IMR-90 (cell line): ENCODE data around the gene CD164L2. TPM values are rescaled to one million over a fixed set of nuclear protein-coding genes. Genes with fewer than 3 reads are reported as not detected.
A peak's percentile ranks its signal among the peaks of the same experiment; 100 is the strongest.

ENCODE experiments used
- ATAC-seq: fragments of 200-7000 bp; cut with Tn5 transposase; 2 replicates; pipeline ENCODE4 v1.9.1; 2020; ENCODE audit warnings: low read depth, mild to moderate bottlenecking, moderate library complexity
- BruUV-seq: library from RNA; stranded (reverse); fragments of 400-500 nt; replicated peaks from 2 replicates; lab custom pipeline; 2021; lab: Mats Ljungman, UMichigan
- CTCF ChIA-PET: fragments of 300-600 bp; formaldehyde crosslinking; extraction: SDS; loops from one replicate; lab custom pipeline; 2021; ENCODE audit warnings: antibody characterized with exemption; lab: Yijun Ruan, JAX
- POLR2A ChIA-PET: fragments of 300-600 bp; sonication (Branson Sonifier 250); formaldehyde crosslinking; loops from one replicate; lab custom pipeline; 2022; ENCODE audit warnings: antibody characterized with exemption; ENCODE audit not compliant: unreplicated experiment; lab: Charles Lee
- DNase-seq: peaks from one replicate; pipeline ENCODE4 v3.0.0; 2013
- H2AFZ ChIP-seq: replicated peaks from 2 replicates; pipeline ENCODE3; 2013; ENCODE audit warnings: low read length, mild to moderate bottlenecking; ENCODE audit not compliant: poor library complexity
- H2AK5ac ChIP-seq: 2 replicates; pipeline ENCODE4 v1.6.1; 2013; ENCODE audit warnings: low read depth, low read length, inconsistent platforms
- H2AK9ac ChIP-seq: replicated peaks from 2 replicates; pipeline ENCODE3; 2013; ENCODE audit warnings: mild to moderate bottlenecking, low read depth, low read length, moderate library complexity; ENCODE audit not compliant: poor library complexity
- H2BK120ac ChIP-seq: 2 replicates; pipeline ENCODE4 v1.6.1; 2013; ENCODE audit warnings: low read depth, low read length, inconsistent platforms
- H2BK15ac ChIP-seq: 3 replicates; pipeline ENCODE4 v1.6.1; 2013; ENCODE audit warnings: low read depth, low read length, inconsistent platforms
- H2BK20ac ChIP-seq: 2 replicates; pipeline ENCODE4 v1.6.1; 2013; ENCODE audit warnings: low read depth, mild to moderate bottlenecking, inconsistent platforms, low read length, moderate library complexity
- H2BK5ac ChIP-seq: 2 replicates; pipeline ENCODE4 v1.6.1; 2013; ENCODE audit warnings: mild to moderate bottlenecking, low read depth, low read length, inconsistent platforms; ENCODE audit not compliant: poor library complexity, severe bottlenecking
- H3K14ac ChIP-seq: replicated peaks from 2 replicates; pipeline ENCODE4 v1.6.1; 2013; ENCODE audit warnings: low read depth, low read length, inconsistent platforms
- H3K18ac ChIP-seq: 2 replicates; pipeline ENCODE4 v1.6.1; 2013; ENCODE audit warnings: low read depth, low read length, control low read depth
- H3K23ac ChIP-seq: 2 replicates; pipeline ENCODE4 v1.6.1; 2013; ENCODE audit warnings: low read depth, low read length, inconsistent platforms
- H3K27ac ChIP-seq: 2 replicates; pipeline ENCODE4 v1.5.1; 2013; ENCODE audit warnings: mild to moderate bottlenecking, control low read depth, low read length; ENCODE audit not compliant: insufficient read depth
- H3K27me3 ChIP-seq: 2 replicates; pipeline ENCODE4 v1.6.1; 2013; ENCODE audit warnings: low read length; ENCODE audit not compliant: control insufficient read depth, insufficient read depth
- H3K36me3 ChIP-seq: 2 replicates; pipeline ENCODE4 v1.6.1; 2013; ENCODE audit warnings: low read length, mixed read lengths; ENCODE audit not compliant: control insufficient read depth, insufficient read depth
- H3K4ac ChIP-seq: 2 replicates; pipeline ENCODE4 v1.6.1; 2013; ENCODE audit warnings: low read depth, low read length, inconsistent platforms
- H3K4me1 ChIP-seq: 2 replicates; pipeline ENCODE4 v1.6.1; 2013; ENCODE audit warnings: low read length, mixed read lengths; ENCODE audit not compliant: control insufficient read depth, insufficient read depth
- H3K4me2 ChIP-seq: 2 replicates; pipeline ENCODE4 v1.6.1; 2013; ENCODE audit warnings: low read depth, mild to moderate bottlenecking, control low read depth, low read length, moderate library complexity
- H3K4me3 ChIP-seq: 2 replicates; pipeline ENCODE4 v1.5.1; 2013; ENCODE audit warnings: low read depth, mild to moderate bottlenecking, control low read depth, low read length, moderate library complexity; ENCODE audit not compliant: insufficient read depth
- H3K56ac ChIP-seq: 2 replicates; pipeline ENCODE4 v1.6.1; 2013; ENCODE audit warnings: low read length, inconsistent platforms; ENCODE audit not compliant: insufficient read depth; ENCODE audit errors: extremely low read depth
- H3K79me1 ChIP-seq, 2 experiments: 2 replicates each; pipeline ENCODE4 v1.6.1; 2013; ENCODE audit warnings: low read length in 2 of 2, inconsistent platforms in 1 of 2, low read depth in 1 of 2
- H3K9ac ChIP-seq: 2 replicates; pipeline ENCODE4 v1.6.1; 2013; ENCODE audit warnings: low read depth, low read length, control low read depth
- H3K9me1 ChIP-seq: 2 replicates; pipeline ENCODE4 v1.6.1; 2013; ENCODE audit warnings: low read length, inconsistent platforms; ENCODE audit not compliant: insufficient read depth
- H3K9me3 ChIP-seq: 2 replicates; pipeline ENCODE4 v1.6.1; 2013; ENCODE audit warnings: low read length; ENCODE audit not compliant: control insufficient read depth, insufficient read depth
- H4K20me1 ChIP-seq: 2 replicates; pipeline ENCODE4 v1.6.1; 2013; ENCODE audit warnings: low read length, inconsistent platforms; ENCODE audit not compliant: insufficient read depth
- H4K5ac ChIP-seq: 2 replicates; pipeline ENCODE4 v1.6.1; 2013; ENCODE audit warnings: mild to moderate bottlenecking, low read depth, low read length, control low read depth
- H4K8ac ChIP-seq, 2 experiments: 2 replicates each; pipeline ENCODE4 v1.6.1; 2013; ENCODE audit warnings: low read depth in 2 of 2, low read length in 2 of 2, control low read depth in 1 of 2, inconsistent platforms in 1 of 2
- H4K91ac ChIP-seq: 2 replicates; pipeline ENCODE4 v1.6.1; 2013; ENCODE audit warnings: low read depth, low read length, inconsistent platforms; ENCODE audit not compliant: insufficient read depth
- FOS ChIP-seq: fragments of 150-350 bp; IDR thresholded peaks from 2 replicates; pipeline ENCODE4 v1.6.1; 2016; ENCODE audit warnings: low read depth, low read length
- MXI1 ChIP-seq: IDR thresholded peaks from 2 replicates; pipeline ENCODE4 v1.6.1; 2012; ENCODE audit warnings: low read depth, mild to moderate bottlenecking, low read length, moderate library complexity, borderline replicate concordance
- RAD21 ChIP-seq: IDR thresholded peaks from 2 replicates; pipeline ENCODE4 v1.6.1; 2012; ENCODE audit warnings: low read length, improper control_type of control experiment
- WGBS, 2 experiments: methylation state at CpG; one replicate each; pipeline versions ENCODE4 v1.1.5 to v1.1.7; 2013; ENCODE audit warnings: missing lambda C conversion rate in 2 of 2; ENCODE audit not compliant: insufficient read length in 1 of 2; ENCODE audit errors: extremely low coverage in 2 of 2; 5-methylcytosine and 5-hydroxymethylcytosine counted together
- dilution Hi-C: fragments of 300-500 bp; cut with HindIII; formaldehyde crosslinking; loops from one replicate; pipeline ENCODE4 v1.14.3; 2018; ENCODE audit warnings: low sequenced_read_pairs; ENCODE audit not compliant: unreplicated experiment
- in situ Hi-C: fragments of 300-500 bp; cut with MboI; formaldehyde crosslinking; loops from 3 replicates; pipeline ENCODE4 v1.14.3; 2019; ENCODE audit warnings: low sequenced_read_pairs, inconsistent platforms, mixed read lengths
- intact Hi-C: fragments of 100-400 bp; cut with micrococcal nuclease; formaldehyde crosslinking; loops from 2 replicates; pipeline ENCODE4 v1.10.0; 2022
- polyA plus RNA-seq, 3 experiments: library from polyadenylated mRNA; depleted of rRNA; stranded (reverse); fragments of >200 nt; gene quantifications; 2 replicates each; pipeline ENCODE4 v1.2.3, GENCODE V29; 2012; ENCODE audit warnings: low replicate concordance in 1 of 3
- total RNA-seq: library from RNA; depleted of rRNA; stranded (reverse); fragments of >200 nt; gene quantifications from 2 replicates; pipeline ENCODE4 v1.2.3, GENCODE V29; 2012

The CD164L2 gene
- total and polyA plus RNA-seq, 2 of the 4 experiments (the other 2 are of a cell fraction): not detected

- Histone ChIP-seq H3K9me3 (no peaks in the 10 kb centered on the region), H2AK9ac (peak overlapping the region; percentile 15), H3K9ac (no peak overlapping the region), H2BK20ac (no peak overlapping the region), H3K27ac (no peak overlapping the region), H3K14ac (no peak overlapping the region), H3K4me3 (no peak overlapping the region), H2BK5ac (no peak overlapping the region), H4K8ac (no peak overlapping the region), H3K23ac (no peak overlapping the region), H3K9me1 (peaks cover 2% of the 10 kb centered on the region; the same call in 1 of the 2 replicates), H3K4me2 (no peak overlapping the region), H3K56ac (no peak overlapping the region), H3K4me1 (0 out of 2 replicates have a peak, but pooled peaks cover under 1% of the 10 kb centered on the region), H4K91ac (no peak overlapping the region), H2BK120ac (no peak overlapping the region), H3K27me3 (no peaks in the 10 kb centered on the region), H4K5ac (no peak overlapping the region), H3K36me3 (peaks cover 55% of the 10 kb centered on the region), H2BK15ac (no peak overlapping the region), H3K79me1 (peaks cover 12 to 47% of the 10 kb centered on the region in 2 experiments), H3K18ac (no peak overlapping the region), H2AK5ac (no peak overlapping the region), H4K20me1 (peaks cover 40% of the 10 kb centered on the region), H3K4ac (no peak overlapping the region), H2AFZ (no peak overlapping the region)
- ChIA-PET CTCF (interaction anchor here (0.7 to 1.6 kb wide), 4 partner anchors 27 to 275 kb away, joined by 3 to 6 read pairs (median 4); partner anchors contain the start of gene MAP3K6), POLR2A (no interaction called here)
- no CpG with 5 or more reads among the region's 5 CpGs for WGBS, 2 experiments
- intact Hi-C loops: no loop called here
- BruUV-seq: no TSS peak
- in situ Hi-C loops: no loop called here
- ATAC-seq (no peak), DNase-seq (no peak)
- TF ChIP-seq FOS (no peak), MXI1 (no peak), RAD21 (no peak)
- dilution Hi-C loops: no loop called here
These were observed 51.2 kb downstream of the CD164L2 start for GRCh38 chr1:27331922-27332321.
